PC-9 (cell line): Measurements from ENCODE around the gene COX4I2.

Experiments used
- CTCF ChIP-seq: fragments of 200-600 bp; sonication (generic); conservative IDR thresholded peaks from 2 replicates; pipeline ENCODE4 v1.6.1; 2017; ENCODE audit warnings: mixed run types, antibody characterized with exemption, mild to moderate bottlenecking, moderate library complexity
- EZH2 ChIP-seq: fragments of 200-600 bp; sonication (generic); IDR thresholded peaks from 2 replicates; pipeline ENCODE4 v1.8.0; 2017; ENCODE audit warnings: antibody characterized with exemption, low read depth

DNA sequence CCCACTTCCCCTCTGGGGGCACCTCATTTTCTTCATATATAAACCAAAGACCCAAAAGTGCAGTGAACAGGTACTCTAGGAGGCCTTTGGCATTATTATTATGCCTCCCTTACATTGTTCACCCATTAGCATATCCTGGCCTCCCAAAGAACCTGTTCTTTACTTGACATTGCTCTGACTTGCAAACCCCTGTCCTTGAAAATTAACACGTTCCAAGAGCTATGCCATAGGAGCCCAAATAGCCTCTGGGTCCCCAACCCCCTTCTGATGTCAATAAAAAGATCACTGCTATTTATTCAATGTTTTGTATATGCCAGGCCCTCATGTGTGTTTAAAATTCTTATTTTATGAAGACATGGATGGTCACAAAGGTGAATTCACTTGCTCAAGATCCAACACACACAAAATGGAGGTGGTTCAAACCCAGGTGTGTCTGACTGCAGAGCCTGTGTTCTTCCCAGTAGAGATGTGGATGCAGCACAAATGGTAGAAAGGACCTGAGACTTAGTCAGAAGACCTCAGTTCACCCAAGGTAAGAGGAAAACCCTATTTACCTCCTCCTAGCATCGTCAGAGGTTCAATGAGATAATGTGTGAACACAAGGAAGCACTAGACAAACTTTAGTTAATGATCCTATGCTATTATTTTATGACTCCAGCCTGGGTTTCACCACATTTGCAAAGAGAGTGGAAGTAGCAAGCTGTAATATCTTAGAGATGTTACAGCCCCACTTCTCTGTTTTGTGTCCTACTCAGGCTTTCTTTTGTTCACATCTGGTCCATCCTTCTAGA, 48.3 kb downstream of the COX4I2 start:
- TF ChIP-seq CTCF (no peak), EZH2 (no peak)
